ENCODE data around the gene SLC9A3. TPM values are rescaled to one million over a fixed set of nuclear protein-coding genes. Genes with fewer than 3 reads are reported as not detected.

SLC9A3 gene
- total RNA-seq, 2 donors from 2014 or later: 1.6 to 2.2 TPM

DNA sequence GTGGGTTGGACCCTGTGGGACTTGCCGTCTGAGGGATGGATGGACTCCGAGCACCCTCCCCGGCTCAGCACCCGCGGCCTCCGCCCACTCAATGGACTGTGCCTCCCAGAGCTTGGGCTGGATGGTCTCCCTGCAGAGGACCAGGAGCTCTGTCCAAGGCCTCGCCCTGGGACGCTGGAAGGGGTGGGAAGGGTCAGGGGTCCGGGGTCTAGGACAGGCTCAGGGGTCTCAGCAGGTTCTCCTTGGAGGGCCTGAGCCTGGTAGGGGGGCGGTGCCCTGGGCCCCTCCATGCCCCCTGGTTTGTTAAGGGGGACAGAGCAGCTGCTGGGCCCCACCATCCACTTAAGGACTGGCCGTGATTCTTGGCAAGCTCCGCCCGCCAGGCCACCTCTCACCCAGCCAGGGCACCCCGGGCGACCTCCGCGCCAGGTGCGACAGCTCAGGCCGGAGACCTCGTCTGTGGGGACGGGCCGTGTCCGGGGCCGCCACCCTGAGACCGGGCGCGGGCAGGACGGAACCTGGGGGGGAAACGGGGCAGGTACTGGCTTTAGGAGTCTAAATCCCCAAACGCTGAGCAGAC lies 52.1 kb downstream of the SLC9A3 start:
- ATAC-seq (replicated peaks): peak; percentile 25
- H3K36me3 Mint-ChIP-seq (ENCODE audit: low read depth): peaks cover 29% of the 10 kb centered on the region
- H3K4me3 Mint-ChIP-seq: peak overlapping the region; percentile 93
- H3K27ac Mint-ChIP-seq: peak overlapping the region; percentile 91
- H3K27me3 Mint-ChIP-seq: peaks cover 7% of the 10 kb centered on the region
- H3K4me1 Mint-ChIP-seq: peaks cover 4% of the 10 kb centered on the region
- H3K9me3 Mint-ChIP-seq: no peaks in the 10 kb centered on the region

DNA sequence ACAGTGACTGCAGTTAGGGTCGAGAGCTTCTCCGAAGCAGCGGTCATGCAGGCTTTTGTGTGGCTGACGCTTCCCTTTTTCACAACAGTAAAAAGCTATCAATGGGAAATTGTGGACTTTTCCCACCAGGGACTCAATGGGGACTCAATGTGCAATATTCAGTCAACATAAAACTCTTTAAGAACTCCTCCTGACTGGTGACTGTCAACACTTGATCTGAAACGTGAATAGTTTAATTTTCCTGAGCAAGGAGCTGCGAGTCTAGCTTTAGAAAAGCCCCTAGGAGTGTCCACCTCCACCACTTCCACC lies 52.5 kb downstream of the SLC9A3 start:
- Mint-ChIP-seq H3K27ac (peak overlapping the region; percentile 91), H3K9me3 (no peaks in the 10 kb centered on the region), H3K36me3 (ENCODE audit: low read depth) (peaks cover 34% of the 10 kb centered on the region), H3K27me3 (peaks cover 7% of the 10 kb centered on the region), H3K4me1 (peaks cover 4% of the 10 kb centered on the region), H3K4me3 (peak overlapping the region; percentile 93)
- ATAC-seq (replicated peaks): no peak

DNA sequence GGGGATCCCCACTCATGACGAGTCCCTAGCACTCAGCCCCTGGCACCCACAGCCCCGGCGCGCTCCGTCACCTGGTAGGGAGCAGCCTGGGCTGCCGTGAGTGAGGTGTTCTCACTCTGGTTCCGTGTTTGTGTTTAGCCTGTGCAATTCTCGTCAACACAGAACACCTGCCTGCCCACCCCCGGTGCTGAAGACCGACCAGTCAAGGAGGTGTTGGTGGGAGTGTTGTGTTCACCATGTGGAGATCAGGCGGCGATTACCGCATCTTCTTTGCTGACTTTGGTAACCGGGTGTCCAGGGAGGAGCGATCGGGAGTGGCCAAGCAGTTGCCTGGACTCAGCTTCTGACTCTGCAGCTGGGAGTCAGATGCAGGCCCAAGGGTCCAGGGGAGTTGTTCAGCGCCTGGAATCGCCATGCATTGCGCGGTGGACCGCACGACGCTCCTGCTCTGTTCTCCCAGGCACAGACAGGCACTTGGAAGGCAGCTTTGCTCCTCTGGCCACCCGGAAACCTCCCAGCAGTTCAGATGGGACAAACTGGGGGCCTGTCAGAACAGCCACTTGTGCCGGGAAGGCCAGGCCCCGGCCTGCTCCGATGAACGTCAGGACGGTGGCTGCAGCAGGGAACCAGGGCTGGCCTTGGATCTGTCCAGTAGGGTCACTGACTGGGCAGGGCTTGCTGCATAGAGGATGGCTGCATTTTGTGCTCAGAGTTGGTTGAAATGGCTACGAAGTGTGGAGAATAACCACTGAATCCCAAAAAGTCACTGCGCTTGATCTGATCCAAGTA lies 53.1 kb downstream of the SLC9A3 start:
- peaks cover 39% of the 10 kb centered on the region for H3K36me3 Mint-ChIP-seq (ENCODE audit: low read depth)
- peaks cover 4% of the 10 kb centered on the region for H3K4me1 Mint-ChIP-seq
- H3K27me3 Mint-ChIP-seq: peaks cover 7% of the 10 kb centered on the region

DNA sequence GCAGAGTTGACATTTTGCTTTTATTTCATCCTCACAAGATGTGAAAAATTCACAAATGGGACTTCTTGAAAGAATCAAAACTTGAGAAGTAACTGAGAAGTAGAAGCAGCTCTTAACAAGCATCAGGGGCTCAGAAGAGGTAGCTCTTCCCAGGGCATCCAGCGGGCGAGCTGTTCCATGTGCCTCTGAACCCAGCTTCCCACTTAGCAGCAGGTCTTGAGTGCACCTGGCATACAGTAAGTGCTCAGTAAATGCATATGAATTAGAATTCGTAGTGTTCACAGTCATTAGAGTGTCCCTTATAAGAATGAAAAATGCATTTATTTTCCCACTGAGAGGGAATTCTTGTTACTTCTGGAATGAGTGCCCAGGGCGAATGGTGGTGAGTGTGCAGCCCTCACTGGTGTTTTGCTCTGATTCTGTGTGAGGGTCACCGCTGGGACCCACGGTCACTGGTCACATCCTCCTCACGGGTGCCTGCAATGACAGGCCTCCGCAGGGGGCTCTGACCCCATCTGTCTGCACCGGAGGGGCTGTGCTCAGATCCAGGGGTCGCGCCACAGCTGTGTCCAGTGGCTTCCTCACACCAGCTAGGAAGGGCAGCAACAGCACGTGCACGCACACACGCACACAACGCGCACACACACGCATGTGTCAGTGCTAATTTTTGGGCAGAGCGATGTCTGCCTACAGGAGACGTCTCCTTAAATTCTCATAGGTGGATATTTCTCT lies 54.3 kb downstream of the SLC9A3 start:
- peak overlapping the region; percentile 93 for H3K4me3 Mint-ChIP-seq
- peaks cover 4% of the 10 kb centered on the region for H3K27me3 Mint-ChIP-seq

More for the DNA sequence above, 53.1 kb downstream of the SLC9A3 start:
- H3K27ac Mint-ChIP-seq: peak overlapping the region; percentile 91
- H3K4me3 Mint-ChIP-seq: peak overlapping the region; percentile 93
- no peak for ATAC-seq (replicated peaks)
- H3K9me3 Mint-ChIP-seq: no peaks in the 10 kb centered on the region

DNA sequence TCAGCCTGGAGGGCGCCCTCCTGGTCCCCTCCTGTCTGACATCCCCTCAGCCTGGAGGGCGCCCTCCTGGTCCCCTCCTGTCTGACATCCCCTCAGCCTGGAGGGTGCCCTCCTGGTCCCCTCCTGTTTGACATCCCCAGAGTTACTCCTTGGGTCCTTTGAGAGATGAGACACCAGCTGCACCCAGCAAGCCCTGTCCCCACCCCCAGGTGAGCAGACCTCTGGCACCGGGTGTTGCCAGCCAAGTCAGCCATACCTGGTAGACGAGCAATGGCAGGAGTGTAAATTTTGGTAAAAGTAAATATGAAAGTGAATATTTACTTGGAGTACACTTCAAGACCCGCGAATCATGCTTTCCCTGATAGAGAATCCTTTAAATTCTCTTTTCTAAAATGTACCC lies 55.8 kb downstream of the SLC9A3 start:
- Mint-ChIP-seq H3K36me3 (ENCODE audit: low read depth) (peaks cover 49% of the 10 kb centered on the region), H3K4me3 (no peak overlapping the region), H3K4me1 (peaks cover 11% of the 10 kb centered on the region), H3K27me3 (no peaks in the 10 kb centered on the region), H3K9me3 (no peaks in the 10 kb centered on the region), H3K27ac (no peak overlapping the region)
- no peak for ATAC-seq (replicated peaks)

More for the DNA sequence above, 54.3 kb downstream of the SLC9A3 start:
- no peak overlapping the region for H3K27ac Mint-ChIP-seq
- no peak for ATAC-seq (replicated peaks)
- H3K36me3 Mint-ChIP-seq (ENCODE audit: low read depth): peaks cover 41% of the 10 kb centered on the region
- H3K4me1 Mint-ChIP-seq: peaks cover 4% of the 10 kb centered on the region
- H3K9me3 Mint-ChIP-seq: no peaks in the 10 kb centered on the region

DNA sequence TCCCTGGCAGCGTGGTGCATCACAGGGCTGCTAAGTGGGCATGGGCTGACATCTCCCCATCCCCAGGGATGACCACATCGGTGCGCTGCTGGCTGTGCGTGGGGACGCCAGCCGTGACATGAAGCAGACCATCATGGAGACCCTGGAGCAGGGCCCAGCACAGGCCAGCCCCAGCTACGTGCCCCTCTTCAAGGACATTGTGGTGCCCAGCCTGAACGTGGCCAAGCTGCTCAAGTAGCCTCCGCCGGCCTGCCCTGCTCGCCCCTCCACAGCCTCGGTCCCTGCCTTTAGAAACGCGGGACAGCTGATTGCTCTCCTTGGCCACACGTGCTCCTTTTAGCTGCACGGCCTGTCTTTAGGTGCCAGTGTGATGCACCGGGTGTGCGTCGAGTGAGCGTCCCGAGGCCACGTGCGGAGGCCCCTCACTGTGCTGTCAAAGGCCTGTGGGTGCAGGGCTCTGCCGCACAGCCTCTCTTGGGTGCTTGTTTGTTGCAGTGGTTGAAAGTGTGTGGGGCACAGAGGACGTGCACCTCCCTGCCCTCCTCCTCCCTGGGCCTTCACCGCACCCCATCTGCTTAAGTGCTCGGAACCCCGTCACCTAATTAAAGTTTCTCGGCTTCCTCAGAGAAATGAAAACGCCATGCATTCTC lies 57.5 kb downstream of the SLC9A3 start:
- H3K36me3 Mint-ChIP-seq (ENCODE audit: low read depth): peaks cover 61% of the 10 kb centered on the region
- H3K27ac Mint-ChIP-seq: no peak overlapping the region
- H3K4me3 Mint-ChIP-seq: no peak overlapping the region

DNA sequence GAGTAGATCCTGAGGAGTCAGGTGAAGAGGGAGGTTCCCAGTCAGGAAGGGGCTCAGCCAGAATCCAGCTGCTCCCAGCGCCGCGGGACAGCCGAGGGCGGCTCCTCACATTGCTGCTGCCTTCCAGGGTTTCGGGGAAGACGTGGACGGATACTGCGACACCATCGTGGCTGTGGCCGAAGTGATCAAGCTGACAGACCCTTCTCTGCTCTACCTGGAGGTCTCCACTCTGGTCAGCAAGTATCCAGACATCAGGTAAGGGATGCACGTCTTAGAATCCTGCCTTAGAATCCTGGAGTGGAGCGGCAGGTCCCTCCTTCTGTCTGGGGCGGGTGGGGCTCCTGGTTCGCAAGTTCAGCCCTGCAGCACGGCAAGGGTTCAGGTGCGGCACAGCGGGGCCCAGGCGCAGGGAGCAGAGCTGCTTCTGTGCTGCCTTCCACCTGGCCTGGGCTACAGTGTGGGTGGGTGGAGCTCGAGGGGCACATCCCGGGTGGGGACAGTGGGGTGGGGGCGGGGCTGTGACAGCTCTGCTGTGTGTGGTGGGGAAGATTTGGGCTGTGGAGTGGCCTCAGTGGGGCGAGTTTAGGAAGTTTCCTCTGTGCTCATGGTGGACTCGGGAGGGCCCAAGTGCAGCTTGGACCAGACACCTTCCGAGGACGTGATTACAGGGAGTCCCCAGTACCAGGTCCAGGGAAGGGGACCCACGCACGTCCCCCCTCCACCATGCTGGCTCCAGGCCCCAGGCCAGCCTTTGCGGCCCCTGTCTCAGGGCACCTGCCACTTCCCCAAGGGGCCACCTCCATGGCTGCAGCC lies 58.5 kb downstream of the SLC9A3 start:
- Mint-ChIP-seq H3K9me3 (no peaks in the 10 kb centered on the region), H3K36me3 (ENCODE audit: low read depth) (peaks cover 59% of the 10 kb centered on the region), H3K4me1 (peaks cover 11% of the 10 kb centered on the region), H3K4me3 (no peak overlapping the region), H3K27ac (no peak overlapping the region), H3K27me3 (no peaks in the 10 kb centered on the region)
- ATAC-seq (replicated peaks): no peak

More for the DNA sequence above, 57.5 kb downstream of the SLC9A3 start:
- ATAC-seq (replicated peaks): no peak
- no peaks in the 10 kb centered on the region for H3K9me3 Mint-ChIP-seq
- no peaks in the 10 kb centered on the region for H3K27me3 Mint-ChIP-seq
- H3K4me1 Mint-ChIP-seq: peaks cover 12% of the 10 kb centered on the region

DNA sequence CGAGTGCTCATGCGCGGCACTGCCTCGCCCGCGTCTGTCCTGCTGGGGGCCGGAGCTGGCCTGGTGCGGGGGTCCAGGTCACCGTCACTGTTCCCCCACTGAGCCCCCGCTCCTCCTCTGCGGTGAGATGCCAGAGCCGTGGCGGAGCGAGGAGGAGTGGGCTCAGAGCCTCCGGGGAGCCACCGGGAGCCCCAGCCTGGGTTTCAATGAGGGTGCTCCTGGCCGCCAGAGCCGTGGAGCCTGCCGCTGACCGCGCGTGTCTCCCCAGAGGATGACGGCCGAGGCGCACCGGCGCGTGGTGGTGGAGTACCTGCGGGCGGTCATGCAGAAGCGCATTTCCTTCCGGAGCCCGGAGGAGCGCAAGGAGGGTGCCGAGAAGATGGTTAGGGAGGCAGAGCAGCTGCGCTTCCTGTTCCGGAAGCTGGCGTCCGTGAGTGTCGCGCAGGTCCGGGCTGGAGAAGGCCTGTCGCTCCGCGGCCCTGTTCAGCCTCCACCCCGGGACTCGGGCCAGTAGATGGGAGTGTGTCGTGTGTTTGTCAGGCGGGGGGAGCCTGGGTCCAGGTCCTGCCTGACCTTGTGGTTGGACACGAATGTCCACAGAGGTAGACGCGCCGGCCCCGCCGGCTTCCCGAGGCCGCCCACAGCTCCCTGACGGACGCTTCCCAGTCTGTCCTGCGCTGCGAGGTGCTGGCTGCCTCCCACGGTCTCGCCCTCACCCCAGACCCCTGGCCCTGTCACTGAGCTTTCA lies 59.2 kb downstream of the SLC9A3 start:
- Mint-ChIP-seq H3K9me3 (no peaks in the 10 kb centered on the region), H3K36me3 (ENCODE audit: low read depth) (peaks cover 59% of the 10 kb centered on the region)

DNA sequence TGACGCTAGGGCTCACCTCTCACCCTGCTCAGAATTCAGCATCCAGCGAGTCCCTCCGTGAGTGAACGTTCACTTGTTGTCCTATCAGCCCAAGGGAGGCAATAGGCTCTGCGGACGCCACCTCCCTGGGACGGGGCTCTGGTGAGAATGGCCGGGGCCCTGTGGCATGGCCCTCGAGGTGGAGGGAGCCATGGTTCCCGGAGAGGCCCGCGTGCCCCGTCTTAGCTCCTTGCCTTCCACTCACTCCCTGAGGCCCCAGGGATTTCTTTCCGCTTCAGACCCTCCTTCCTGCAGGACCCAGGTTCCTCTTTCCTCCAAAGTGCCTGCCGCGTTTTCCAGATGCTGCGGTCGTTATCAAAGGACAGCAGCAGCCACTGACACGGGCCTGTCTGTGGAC lies 59.8 kb downstream of the SLC9A3 start:
- ATAC-seq (replicated peaks): peak; percentile 22
- Mint-ChIP-seq H3K4me1 (peaks cover 19% of the 10 kb centered on the region), H3K36me3 (ENCODE audit: low read depth) (peaks cover 61% of the 10 kb centered on the region), H3K9me3 (no peaks in the 10 kb centered on the region), H3K27me3 (no peaks in the 10 kb centered on the region), H3K27ac (peak overlapping the region; percentile 86), H3K4me3 (peak overlapping the region; percentile 64)

More for the DNA sequence above, 59.2 kb downstream of the SLC9A3 start:
- Mint-ChIP-seq H3K4me3 (peak overlapping the region; percentile 64), H3K27ac (no peak overlapping the region), H3K27me3 (no peaks in the 10 kb centered on the region), H3K4me1 (peaks cover 13% of the 10 kb centered on the region)
- no peak for ATAC-seq (replicated peaks)

DNA sequence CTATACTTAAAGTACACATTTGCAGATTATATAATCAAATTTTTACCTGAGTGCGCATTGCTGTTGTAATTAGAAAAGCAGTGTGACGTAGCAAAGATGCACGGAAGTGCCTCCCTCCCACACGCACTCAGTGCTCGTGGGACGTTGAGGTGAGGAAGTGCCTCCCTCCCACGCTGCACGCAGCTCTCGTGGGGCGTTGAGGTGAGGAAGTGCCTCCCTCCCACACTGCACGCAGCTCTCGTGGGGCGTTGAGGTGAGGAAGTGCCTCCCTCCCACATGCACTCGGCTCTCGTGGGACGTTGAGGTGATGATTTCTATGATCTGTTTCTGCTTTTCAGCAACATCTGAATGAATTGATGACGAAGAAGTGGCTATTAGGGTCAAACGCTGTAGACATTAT lies 60.3 kb downstream of the SLC9A3 start:
- Mint-ChIP-seq H3K4me1 (peaks cover 24% of the 10 kb centered on the region), H3K27ac (peak overlapping the region; percentile 86), H3K4me3 (peak overlapping the region; percentile 64), H3K9me3 (no peaks in the 10 kb centered on the region), H3K27me3 (no peaks in the 10 kb centered on the region), H3K36me3 (ENCODE audit: low read depth) (peaks cover 66% of the 10 kb centered on the region)
- ATAC-seq (replicated peaks): peak; percentile 67

DNA sequence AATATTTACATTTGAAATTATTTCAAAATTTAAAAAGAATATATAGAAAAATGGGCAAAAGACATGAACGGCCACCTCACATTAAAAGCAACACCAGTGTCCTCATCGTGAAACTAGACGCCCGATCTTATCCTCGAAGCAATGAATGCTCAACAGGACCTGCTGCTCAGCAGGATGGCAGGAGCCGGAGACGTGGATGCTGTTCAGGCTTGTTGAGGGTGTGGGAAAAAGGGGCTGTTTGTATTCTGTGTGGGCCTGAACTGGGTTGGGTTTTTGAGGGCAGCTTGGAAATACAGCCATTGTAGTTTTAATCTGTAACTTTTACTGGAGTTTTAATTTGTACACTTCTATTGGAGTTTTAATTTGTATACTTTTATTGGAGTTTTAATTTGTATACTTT lies 60.9 kb downstream of the SLC9A3 start:
- peaks cover 31% of the 10 kb centered on the region for H3K4me1 Mint-ChIP-seq
- no peaks in the 10 kb centered on the region for H3K27me3 Mint-ChIP-seq
- no peak for ATAC-seq (replicated peaks)
- peaks cover 72% of the 10 kb centered on the region for H3K36me3 Mint-ChIP-seq (ENCODE audit: low read depth)
- H3K4me3 Mint-ChIP-seq: peak overlapping the region; percentile 64
- H3K9me3 Mint-ChIP-seq: no peaks in the 10 kb centered on the region
- no peak overlapping the region for H3K27ac Mint-ChIP-seq

DNA sequence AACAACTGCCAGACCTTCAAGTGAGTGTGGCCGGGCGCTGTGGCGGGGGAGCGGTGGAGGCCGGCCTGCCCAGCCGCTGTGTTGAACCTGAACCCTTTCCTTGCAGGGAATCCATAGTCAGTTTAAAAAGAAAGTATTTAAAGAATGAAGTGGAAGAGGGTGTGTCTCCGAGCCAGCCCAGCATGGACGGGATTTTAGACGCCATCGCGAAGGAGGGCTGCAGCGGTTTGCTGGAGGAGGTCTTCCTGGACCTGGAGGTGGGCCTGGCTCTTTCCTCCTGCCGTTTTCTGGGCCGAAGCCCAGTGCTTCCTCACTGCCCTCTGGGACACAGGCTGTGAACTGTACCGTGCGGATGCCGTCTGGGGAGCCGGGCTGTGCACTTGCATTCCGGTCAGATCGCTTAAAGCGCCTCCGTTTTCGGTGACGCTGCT lies 62.2 kb downstream of the SLC9A3 start:
- Mint-ChIP-seq H3K36me3 (ENCODE audit: low read depth) (peaks cover 83% of the 10 kb centered on the region), H3K4me1 (peaks cover 35% of the 10 kb centered on the region), H3K27ac (peak overlapping the region; percentile 63), H3K4me3 (peak overlapping the region; percentile 36), H3K9me3 (no peaks in the 10 kb centered on the region), H3K27me3 (no peaks in the 10 kb centered on the region)
- ATAC-seq (replicated peaks): no peak

DNA sequence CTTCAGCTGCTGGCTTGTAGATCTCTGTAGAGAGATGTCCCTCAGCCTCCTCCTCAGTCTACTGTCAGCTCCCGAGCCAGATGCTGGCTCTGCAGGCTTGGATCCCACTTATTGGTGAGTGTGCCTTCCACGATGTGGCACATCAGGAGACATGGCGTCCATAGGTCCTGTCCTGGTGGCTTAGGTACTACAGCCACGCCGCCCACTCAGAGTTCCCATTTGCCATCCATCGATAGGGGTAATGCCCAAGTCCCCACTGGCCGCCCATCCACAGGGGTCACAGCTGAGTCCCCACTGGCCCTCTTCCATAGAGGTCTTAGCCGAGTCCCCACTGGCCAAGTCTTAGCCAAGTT lies 64.0 kb downstream of the SLC9A3 start:
- Mint-ChIP-seq H3K4me1 (peaks cover 35% of the 10 kb centered on the region), H3K27ac (peak overlapping the region; percentile 99), H3K9me3 (no peaks in the 10 kb centered on the region), H3K36me3 (ENCODE audit: low read depth) (peaks cover 91% of the 10 kb centered on the region), H3K4me3 (peak overlapping the region; percentile 87), H3K27me3 (no peaks in the 10 kb centered on the region)
- ATAC-seq (replicated peaks): no peak

Data from activated T-helper 17 cell treated with anti-CD3 and anti-CD28 coated beads, Interleukin-2, amount 50 U/mL, for 72 hours (primary cell).